Epithelial cell of proximal tubule (primary cell): ENCODE measurements around the gene TBATA. TPM values are rescaled to one million over a fixed set of nuclear protein-coding genes. Genes with fewer than 3 reads are reported as not detected.

Experiments used
- DNase-seq: peaks from one replicate; pipeline ENCODE4 v3.0.0-alpha.2; 2011; ENCODE audit warnings: low read depth
- H3K4me3 ChIP-seq: 2 replicates; pipeline ENCODE4 v1.5.1; 2011; ENCODE audit warnings: low read depth, mild to moderate bottlenecking, low read length
- total RNA-seq: library from RNA; depleted of rRNA; stranded (reverse); fragments of >200 nt; gene quantifications from 2 replicates; pipeline ENCODE4 v1.2.3, GENCODE V29; 2015
- TF ChIP-seq, protein P1 (sequence below): conservative IDR thresholded peaks from 2 replicates; pipeline ENCODE4 v1.5.1; 2012; ENCODE audit warnings: low read depth, mild to moderate bottlenecking, low read length

The TBATA gene
- total RNA-seq = not detected in 2 replicates

DNA sequence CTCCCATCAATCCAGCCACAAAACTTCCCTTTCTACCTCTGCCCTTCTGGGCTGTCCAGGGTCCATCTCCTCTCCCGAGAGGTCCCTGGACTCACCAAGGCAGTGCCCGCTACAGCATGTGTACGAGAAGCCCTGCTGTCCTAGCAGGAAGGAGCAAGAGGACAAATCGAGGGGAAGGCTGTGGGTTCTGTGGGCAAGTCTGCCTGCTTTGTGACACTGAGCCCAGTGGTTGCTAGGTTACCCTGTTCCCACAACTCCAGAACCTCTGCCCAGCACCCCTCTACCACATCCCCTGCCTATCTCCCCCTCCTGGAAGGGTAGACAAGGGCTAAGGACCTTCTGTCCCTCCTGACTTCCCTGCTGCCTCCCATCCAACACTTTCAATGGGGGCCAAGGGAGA lies at the start of gene TBATA:
TBATA (minus strand) TSS at position 188 of the 400 bp plus-strand sequence. CDS start 1,998 bp downstream, outside the sequence.
- DNase-seq = no peak
- TF ChIP-seq, protein P1, sequence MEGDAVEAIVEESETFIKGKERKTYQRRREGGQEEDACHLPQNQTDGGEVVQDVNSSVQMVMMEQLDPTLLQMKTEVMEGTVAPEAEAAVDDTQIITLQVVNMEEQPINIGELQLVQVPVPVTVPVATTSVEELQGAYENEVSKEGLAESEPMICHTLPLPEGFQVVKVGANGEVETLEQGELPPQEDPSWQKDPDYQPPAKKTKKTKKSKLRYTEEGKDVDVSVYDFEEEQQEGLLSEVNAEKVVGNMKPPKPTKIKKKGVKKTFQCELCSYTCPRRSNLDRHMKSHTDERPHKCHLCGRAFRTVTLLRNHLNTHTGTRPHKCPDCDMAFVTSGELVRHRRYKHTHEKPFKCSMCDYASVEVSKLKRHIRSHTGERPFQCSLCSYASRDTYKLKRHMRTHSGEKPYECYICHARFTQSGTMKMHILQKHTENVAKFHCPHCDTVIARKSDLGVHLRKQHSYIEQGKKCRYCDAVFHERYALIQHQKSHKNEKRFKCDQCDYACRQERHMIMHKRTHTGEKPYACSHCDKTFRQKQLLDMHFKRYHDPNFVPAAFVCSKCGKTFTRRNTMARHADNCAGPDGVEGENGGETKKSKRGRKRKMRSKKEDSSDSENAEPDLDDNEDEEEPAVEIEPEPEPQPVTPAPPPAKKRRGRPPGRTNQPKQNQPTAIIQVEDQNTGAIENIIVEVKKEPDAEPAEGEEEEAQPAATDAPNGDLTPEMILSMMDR = no peak
- no peak within 1 kb of the TSS for H3K4me3 ChIP-seq

GRCh38 chr10:70834441-70835151 lies 49.4 kb upstream of the TBATA start:
- DNase-seq = no peak
- H3K4me3 ChIP-seq = no peak overlapping the region
- TF ChIP-seq, protein P1 = no peak

- no peak overlapping the region for H3K4me3 ChIP-seq
- no peak for DNase-seq
- TF ChIP-seq, protein P1 = no peak
Measured at GRCh38 chr10:70834021-70834420, 48.8 kb upstream of the TBATA start.

- DNase-seq = no peak
- no peak overlapping the region for H3K4me3 ChIP-seq
- TF ChIP-seq, protein P1 = no peak
Measured at GRCh38 chr10:70833601-70834000, 48.4 kb upstream of the TBATA start.

- TF ChIP-seq, protein P1 = no peak
- H3K4me3 ChIP-seq = no peak overlapping the region
- no peak for DNase-seq
Measured at GRCh38 chr10:70832852-70833528, 47.8 kb upstream of the TBATA start.

- TF ChIP-seq, protein P1 = no peak
- no peak for DNase-seq
- H3K4me3 ChIP-seq = no peak overlapping the region
Measured at GRCh38 chr10:70832221-70832620, 47.0 kb upstream of the TBATA start.
